ENCODE measurements around the gene ACTR3C. TPM values are rescaled to one million over a fixed set of nuclear protein-coding genes. Genes with fewer than 3 reads are reported as not detected.

Gene ACTR3C
- total and polyA plus RNA-seq, 2 experiments from 2014 or later, result 1.5 to 3.5 TPM

DNA sequence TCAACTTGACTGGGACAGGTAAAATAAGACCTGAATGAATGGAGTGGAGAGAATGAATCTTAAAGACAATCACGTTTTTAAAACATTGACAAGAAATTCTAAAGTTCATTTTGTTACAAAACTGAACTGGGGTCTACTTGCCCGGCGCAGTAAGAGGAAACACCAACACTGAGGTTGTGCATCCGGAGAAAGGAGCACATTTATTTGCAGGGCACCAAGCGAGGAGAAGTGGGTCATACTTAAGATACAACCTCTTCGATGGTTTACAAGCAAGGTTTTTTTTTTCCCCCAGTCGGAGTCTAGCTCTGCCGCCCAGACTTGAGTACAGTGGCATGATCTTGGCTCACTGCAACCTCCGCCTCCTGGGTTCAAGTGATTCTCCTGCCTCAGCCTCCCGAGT lies 41.8 kb upstream of the ACTR3C start (continued):
- TF ChIP-seq REST (IDR thresholded peaks at IDR 0.05; ENCODE audit: unreplicated experiment) (no peak), EZH2 (IDR thresholded peaks at IDR 0.05; ENCODE audit: low read depth, unreplicated experiment) (no peak), ZNF331 (CRISPR knock-in tag; IDR thresholded peaks at IDR 0.05; ENCODE audit: low read depth) (no peak), ZNF114 (CRISPR knock-in tag; IDR thresholded peaks at IDR 0.05) (no peak), EZH2phosphoT487 (IDR thresholded peaks at IDR 0.05; ENCODE audit: unreplicated experiment) (no peak), POLR2AphosphoS5 (IDR thresholded peaks at IDR 0.05; ENCODE audit: low read depth) (no peak), CTCF (conservative IDR thresholded peaks at IDR 0.05; ENCODE audit: low read depth in 2 of 2) (no peak), STAT1 (IDR thresholded peaks at IDR 0.05; ENCODE audit: unreplicated experiment) (no peak), CREB1 (CRISPR knock-in tag; IDR thresholded peaks at IDR 0.05; ENCODE audit: low read depth) (no peak)
- TF ChIP-seq, protein P1, sequence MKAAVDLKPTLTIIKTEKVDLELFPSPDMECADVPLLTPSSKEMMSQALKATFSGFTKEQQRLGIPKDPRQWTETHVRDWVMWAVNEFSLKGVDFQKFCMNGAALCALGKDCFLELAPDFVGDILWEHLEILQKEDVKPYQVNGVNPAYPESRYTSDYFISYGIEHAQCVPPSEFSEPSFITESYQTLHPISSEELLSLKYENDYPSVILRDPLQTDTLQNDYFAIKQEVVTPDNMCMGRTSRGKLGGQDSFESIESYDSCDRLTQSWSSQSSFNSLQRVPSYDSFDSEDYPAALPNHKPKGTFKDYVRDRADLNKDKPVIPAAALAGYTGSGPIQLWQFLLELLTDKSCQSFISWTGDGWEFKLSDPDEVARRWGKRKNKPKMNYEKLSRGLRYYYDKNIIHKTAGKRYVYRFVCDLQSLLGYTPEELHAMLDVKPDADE (IDR thresholded peaks at IDR 0.05), result no peak

DNA sequence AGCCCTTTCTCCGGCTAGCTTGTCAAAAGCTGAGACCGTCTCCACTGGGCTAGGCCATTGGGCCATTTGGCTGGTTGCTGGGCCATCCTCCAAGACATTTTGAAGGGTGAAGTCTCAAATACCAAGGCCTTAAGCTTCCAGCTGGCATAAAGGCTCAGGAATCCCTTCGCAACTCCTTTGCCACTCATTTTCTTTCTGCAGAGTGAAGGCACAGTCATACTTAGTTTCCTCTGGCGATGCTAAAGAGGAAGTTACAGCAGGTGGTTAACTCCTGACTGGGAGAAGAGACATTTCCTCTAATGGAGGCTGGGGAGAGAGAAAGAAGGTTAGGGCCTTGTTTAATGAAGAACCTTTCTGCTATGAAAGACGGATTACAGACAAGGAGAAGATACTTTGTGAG lies 40.5 kb upstream of the ACTR3C start:
- H3K4me2 ChIP-seq, result no peak overlapping the region
- no peaks in the 10 kb centered on the region for H4K20me1 ChIP-seq (replicated peaks; ENCODE audit: insufficient read depth)
- H3K27me3 ChIP-seq (ENCODE audit: insufficient read depth), result no peaks in the 10 kb centered on the region
- Mint-ChIP-seq H3K4me3 (no peak overlapping the region), H3K9me3 (no peaks in the 10 kb centered on the region; the same call in 2 of the 3 replicates), H3K4me1 (peaks cover 53% of the 10 kb centered on the region), H3K27ac (no peak overlapping the region), H3K36me3 (ENCODE audit: low read depth) (peaks cover under 1% of the 10 kb centered on the region; the same call in 1 of the 3 replicates), H3K27me3 (ENCODE audit: insufficient read depth, low read depth, poor library complexity) (peaks cover 10% of the 10 kb centered on the region)
- H3K79me2 ChIP-seq (replicated peaks; ENCODE audit: insufficient read depth), result peaks cover 6% of the 10 kb centered on the region
- H3F3A ChIP-seq (replicated peaks; ENCODE audit: low read depth), result 0 out of 2 replicates have a peak, but pooled peaks cover 10% of the 10 kb centered on the region
- peaks cover 58% of the 10 kb centered on the region for H3K4me1 ChIP-seq (ENCODE audit: insufficient read depth)
- DNase-seq (ENCODE audit: low spot score), result no peak
- H2AFZ ChIP-seq, result no peak overlapping the region
- no peaks in the 10 kb centered on the region for H3K9me2 ChIP-seq (ENCODE audit: insufficient read depth)
- TF ChIP-seq POLR2AphosphoS5 (IDR thresholded peaks at IDR 0.05; ENCODE audit: low read depth), result no peak
- TF ChIP-seq, protein P1 (IDR thresholded peaks at IDR 0.05), result no peak
- TF ChIP-seq EZH2 (IDR thresholded peaks at IDR 0.05; ENCODE audit: low read depth, unreplicated experiment), result no peak
- no peak for TF ChIP-seq CREB1 (CRISPR knock-in tag; IDR thresholded peaks at IDR 0.05; ENCODE audit: low read depth)
- TF ChIP-seq ZNF331 (CRISPR knock-in tag; IDR thresholded peaks at IDR 0.05; ENCODE audit: low read depth), result no peak
- TF ChIP-seq EZH2phosphoT487 (IDR thresholded peaks at IDR 0.05; ENCODE audit: unreplicated experiment), result no peak
- TF ChIP-seq ZNF114 (CRISPR knock-in tag; IDR thresholded peaks at IDR 0.05), result no peak
- no peak for TF ChIP-seq REST (IDR thresholded peaks at IDR 0.05; ENCODE audit: unreplicated experiment)
- TF ChIP-seq JUNB (IDR thresholded peaks at IDR 0.05; ENCODE audit: unreplicated experiment), result no peak
- no peak for TF ChIP-seq CTCF (conservative IDR thresholded peaks at IDR 0.05; ENCODE audit: low read depth in 2 of 2)
- no peaks in the 10 kb centered on the region for H3K36me3 ChIP-seq (ENCODE audit: insufficient read depth)
- no peak for ATAC-seq
- H3K27ac ChIP-seq (ENCODE audit: low read depth), result no peak overlapping the region
- no peak overlapping the region for H3K4me3 ChIP-seq
